SHP77 treated with DMSO at 0.1 percent for 48 hours (cell line): ENCODE data around the gene NCSTN.

Experiments
- DNase-seq: peaks from one replicate; lab custom pipeline; 2025; lab: John Stamatoyannopoulos, UW

The NCSTN gene

GRCh38 chr1:160342953-160343869, at the start of gene NCSTN, which contains the start of gene COPA:
Gene NCSTN (plus strand): TSS chr1:160343383. CDS start chr1:160343397, 14 bp downstream.
Gene COPA (minus strand): TSS chr1:160343250. CDS start chr1:160343170, 80 bp downstream.
- peak; percentile 78 for DNase-seq

GRCh38 chr1:160296036-160296435, 47.1 kb upstream of the NCSTN start:
- DNase-seq: no peak

GRCh38 chr1:160300173-160300572, 43.0 kb upstream of the NCSTN start:
- DNase-seq: no peak

GRCh38 chr1:160307118-160307791, 35.9 kb upstream of the NCSTN start:
- DNase-seq: no peak

GRCh38 chr1:160308451-160309184, 34.6 kb upstream of the NCSTN start:
- DNase-seq: no peak

GRCh38 chr1:160309185-160309557, 34.0 kb upstream of the NCSTN start:
- DNase-seq: no peak

- DNase-seq: no peak
Measured at GRCh38 chr1:160309571-160309970, 33.6 kb upstream of the NCSTN start.

GRCh38 chr1:160315359-160315758, 27.8 kb upstream of the NCSTN start:
- no peak for DNase-seq

- DNase-seq: no peak
Measured at GRCh38 chr1:160322831-160323230, 20.4 kb upstream of the NCSTN start.

- DNase-seq: no peak
Measured at GRCh38 chr1:160325252-160325651, 17.9 kb upstream of the NCSTN start.

- no peak for DNase-seq
Measured at GRCh38 chr1:160326418-160326817, 16.8 kb upstream of the NCSTN start.

- no peak for DNase-seq
Measured at GRCh38 chr1:160328184-160328583, 15.0 kb upstream of the NCSTN start.

- no peak for DNase-seq
Measured at GRCh38 chr1:160330119-160330518, 13.1 kb upstream of the NCSTN start.

GRCh38 chr1:160332516-160332915, 10.7 kb upstream of the NCSTN start:
- DNase-seq: no peak

- DNase-seq: no peak
Measured at GRCh38 chr1:160338580-160338979, 4.6 kb upstream of the NCSTN start.

GRCh38 chr1:160340146-160340545, 3.0 kb upstream of the NCSTN start:
- no peak for DNase-seq

- DNase-seq: no peak
Measured at GRCh38 chr1:160340866-160341265, 2.3 kb upstream of the NCSTN start.

GRCh38 chr1:160342526-160342925, 657 bp upstream of the NCSTN start:
- no peak for DNase-seq

- DNase-seq: no peak
Measured at GRCh38 chr1:160344241-160344640, 1.1 kb downstream of the NCSTN start.

- no peak for DNase-seq
Measured at GRCh38 chr1:160344936-160345335, 1.8 kb downstream of the NCSTN start.

GRCh38 chr1:160346463-160346862, 3.3 kb downstream of the NCSTN start:
- DNase-seq: no peak

GRCh38 chr1:160346958-160347357, 3.8 kb downstream of the NCSTN start:
- DNase-seq: no peak
